K562 (cell line): Measurements from ENCODE around the gene FN1. TPM values are rescaled to one million over a fixed set of nuclear protein-coding genes. Genes with fewer than 3 reads are reported as not detected.

Experiments used
- ARID2 ChIP-seq: fragments of 450-650 bp; IDR thresholded peaks from 2 replicates; pipeline ENCODE4 v1.6.1; 2017; ENCODE audit warnings: antibody characterized with exemption, mild to moderate bottlenecking
- ATF7 ChIP-seq: fragments of 450-650 bp; IDR thresholded peaks from 2 replicates; pipeline ENCODE4 v1.7.1; 2014; ENCODE audit warnings: mild to moderate bottlenecking, moderate library complexity
- BRD9 ChIP-seq: fragments of 450-650 bp; IDR thresholded peaks from 2 replicates; pipeline ENCODE4 v1.6.1; 2018; ENCODE audit warnings: low read depth; ENCODE audit not compliant: partially characterized antibody
- CBFA2T3 ChIP-seq: fragments of 450-650 bp; IDR thresholded peaks from 2 replicates; pipeline ENCODE4 v1.6.1; 2017
- DPF2 ChIP-seq: fragments of 450-650 bp; IDR thresholded peaks from 2 replicates; pipeline ENCODE4 v1.6.1; 2016
- FOXO4 ChIP-seq: fragments of 450-650 bp; formaldehyde crosslinking; IDR thresholded peaks from 2 replicates; pipeline ENCODE4 v1.4.0; 2020; ENCODE audit warnings: mild to moderate bottlenecking, moderate library complexity
- GATAD2A ChIP-seq: fragments of 450-650 bp; IDR thresholded peaks from 2 replicates; pipeline ENCODE4 v1.6.1; 2017
- HBP1 ChIP-seq: fragments of 450-650 bp; formaldehyde crosslinking; IDR thresholded peaks from 2 replicates; pipeline ENCODE4 v1.4.0; 2022; ENCODE audit warnings: missing genetic modification characterization
- HDAC8 ChIP-seq: fragments of 450-650 bp; IDR thresholded peaks from 2 replicates; pipeline ENCODE4 v1.6.1; 2016; ENCODE audit warnings: mild to moderate bottlenecking, missing genetic modification characterization, moderate library complexity, missing compliant biosample characterization
- L3MBTL2 ChIP-seq: fragments of 450-650 bp; IDR thresholded peaks from 2 replicates; pipeline ENCODE4 v1.6.1; 2016; ENCODE audit warnings: mild to moderate bottlenecking, moderate library complexity
- MAFG ChIP-seq: fragments of 450-650 bp; conservative IDR thresholded peaks from 2 replicates; pipeline ENCODE4 v1.6.1; 2016; ENCODE audit warnings: missing genetic modification characterization, missing compliant biosample characterization
- MNT ChIP-seq, 2 experiments: fragments of 450-650 bp; conservative IDR thresholded peaks; 2 replicates each; pipeline ENCODE4 v1.6.1; 2017; ENCODE audit warnings: mild to moderate bottlenecking in 2 of 2, moderate library complexity in 2 of 2
- MXD1 ChIP-seq: fragments of 250-450 bp; sonication (Bioruptor Pico); IDR thresholded peaks from 2 replicates; pipeline ENCODE4 v1.8.0; 2021; ENCODE audit warnings: borderline replicate concordance, mild to moderate bottlenecking, moderate library complexity; ENCODE audit not compliant: poor library complexity, severe bottlenecking
- PKNOX1 ChIP-seq: fragments of 450-650 bp; IDR thresholded peaks from 2 replicates; pipeline ENCODE4 v1.6.1; 2016
- RAD21 ChIP-seq, 2 experiments: fragments of 250-450 bp in 1 of 2; fragments of 450-650 bp in 1 of 2; sonication (Bioruptor Pico) in 1 of 2; formaldehyde crosslinking in 1 of 2; IDR thresholded peaks in 1 of 2; conservative IDR thresholded peaks in 1 of 2; 2 replicates each; pipeline versions ENCODE4 v1.4.0 to v1.8.0; 2020 to 2022; ENCODE audit warnings: mild to moderate bottlenecking in 2 of 2, moderate library complexity in 1 of 2
- RBM14 ChIP-seq: fragments of 200-400 bp; formaldehyde crosslinking; IDR thresholded peaks from 2 replicates; pipeline ENCODE4 v1.6.1; 2018; ENCODE audit warnings: low read depth, mild to moderate bottlenecking, low read length, moderate library complexity, borderline replicate concordance; ENCODE audit not compliant: insufficient read depth
- SRSF7 ChIP-seq: fragments of 200-400 bp; formaldehyde crosslinking; optimal IDR thresholded peaks from 2 replicates; pipeline ENCODE3; 2017; ENCODE audit warnings: mild to moderate bottlenecking, low read depth, low read length
- ZBTB7A ChIP-seq: IDR thresholded peaks from 2 replicates; pipeline ENCODE4 v1.6.1; 2011; ENCODE audit warnings: low read depth, mild to moderate bottlenecking, low read length, moderate library complexity, borderline replicate concordance; ENCODE audit not compliant: control insufficient read depth
- ZNF280A ChIP-seq: fragments of 450-650 bp; IDR thresholded peaks from 2 replicates; pipeline ENCODE4 v1.6.1; 2018; ENCODE audit warnings: mild to moderate bottlenecking, low read depth; ENCODE audit not compliant: partially characterized antibody
- ZNF445 ChIP-seq: fragments of 250-450 bp; sonication (Bioruptor Pico); IDR thresholded peaks from 2 replicates; pipeline ENCODE4 v1.4.0; 2020; ENCODE audit warnings: low read depth, mild to moderate bottlenecking, moderate library complexity
- polyA plus RNA-seq, 8 experiments: library from polyadenylated mRNA; depleted of rRNA in 4 of 8; stranded (reverse) in 5 of 8; unstranded in 3 of 8; fragments of >200 nt; fragmentation: Nextera tagmentation in 2 of 8; fragmentation: Illumina TruSeq in 1 of 8; extraction: Ambion mirVana in 2 of 8; extraction: Trizol in 1 of 8; gene quantifications; 2 replicates each; pipeline versions ENCODE4 v1.2.1 to v1.2.3, GENCODE V29; 2011 to 2014; ENCODE audit warnings: inconsistent platforms in 1 of 8, missing spikeins in 1 of 8
- total RNA-seq, 7 experiments: library from RNA; depleted of rRNA in 6 of 7; stranded (reverse); fragments of >200 nt in 6 of 7; fragmentation: Illumina TruSeq in 2 of 7; extraction: Trizol in 2 of 7; gene quantifications; 2 replicates each; pipeline versions ENCODE4 v1.2.1 to v1.2.3, GENCODE V29; 2011 to 2021; ENCODE audit warnings: low replicate concordance in 1 of 7

Gene FN1
- total and polyA plus RNA-seq, 9 of the 15 experiments (the other 6 are each of a cell fraction or from before 2014, with no cell fraction given), result 7.4 to 19.1 (median 11.2) TPM

GRCh38 chr2:215421859-215422461 lies 13.9 kb downstream of the FN1 start (continued):
- TF ChIP-seq MXD1 (CRISPR knock-in tag) (no peak), HBP1 (CRISPR knock-in tag) (no peak), ZNF445 (CRISPR knock-in tag) (no peak), RBM14 (no peak), ARID2 (no peak), MAFG (tag) (peak; percentile 73), GATAD2A (0 out of 2 replicates have a peak, but pooled peaks have one; percentile 23), MNT (conservative IDR thresholded peaks at IDR 0.05) (peak; percentile 27 to 49; a peak in 3 of 4 replicates), BRD9 (no peak), PKNOX1 (peak; percentile 58), SRSF7 (no peak), ZBTB7A (no peak), ATF7 (peak; percentile 16; the same call in 1 of the 2 replicates), HDAC8 (tag) (no peak), RAD21 (CRISPR knock-in tag; conservative IDR thresholded peaks at IDR 0.05 in 1 of 2, IDR thresholded peaks at IDR 0.05 in 1 of 2) (no peak), ZNF280A (no peak), FOXO4 (no peak), DPF2 (peak; percentile 93), CBFA2T3 (peak; percentile 80), L3MBTL2 (peak; percentile 78; the same call in 1 of the 2 replicates)
